Measurements from ENCODE around the gene ZNF512B.
"Not testable (repeated sequence)": the region's sequence is repeated elsewhere in the genome, so short reads cannot be mapped to it uniquely, and the experiment has no call there.

Gene ZNF512B

GRCh38 chr20:63961664-63962425, 7.9 kb downstream of the ZNF512B start:
- DNase-seq = no peak

- not testable (repeated sequence) for DNase-seq
Measured at GRCh38 chr20:63960654-63961621, 8.8 kb downstream of the ZNF512B start.

GRCh38 chr20:63959699-63960075, 10.0 kb downstream of the ZNF512B start:
- no peak for DNase-seq

GRCh38 chr20:63958964-63959698, 10.6 kb downstream of the ZNF512B start:
- DNase-seq = no peak

- no peak for DNase-seq
Measured at GRCh38 chr20:63958471-63958870, 11.3 kb downstream of the ZNF512B start.

GRCh38 chr20:63957690-63958441, 11.9 kb downstream of the ZNF512B start:
- peak; percentile 49 for DNase-seq

GRCh38 chr20:63957004-63957689, 12.6 kb downstream of the ZNF512B start:
- DNase-seq = peak; percentile 76

GRCh38 chr20:63956664-63957003, 13.1 kb downstream of the ZNF512B start:
- no peak for DNase-seq

- DNase-seq = peak; percentile 90
Measured at GRCh38 chr20:63955827-63956663, 13.7 kb downstream of the ZNF512B start, which contains the start of gene UCKL1. Gene UCKL1, minus strand, starts transcription at chr20:63956416. Its CDS starts 44 bp downstream, at chr20:63956372.

GRCh38 chr20:63955281-63955826, 14.4 kb downstream of the ZNF512B start:
- DNase-seq = peak; percentile 75

- DNase-seq = no peak
Measured at GRCh38 chr20:63953764-63954429, 15.8 kb downstream of the ZNF512B start.

- DNase-seq = no peak
Measured at GRCh38 chr20:63952769-63953168, 17.0 kb downstream of the ZNF512B start.

- DNase-seq = no peak
Measured at GRCh38 chr20:63952210-63952535, 17.6 kb downstream of the ZNF512B start.

GRCh38 chr20:63951398-63952209, 18.1 kb downstream of the ZNF512B start:
- DNase-seq = no peak

GRCh38 chr20:63950701-63951397, 18.9 kb downstream of the ZNF512B start:
- no peak for DNase-seq

- DNase-seq = no peak
Measured at GRCh38 chr20:63947638-63948456, 21.9 kb downstream of the ZNF512B start.

GRCh38 chr20:63946986-63947637, 22.6 kb downstream of the ZNF512B start:
- no peak for DNase-seq

Data from OCI-M1 (cell line).